Neural cell (in vitro differentiated cells): ENCODE data around the gene RIOK1. TPM values are rescaled to one million over a fixed set of nuclear protein-coding genes. Genes with fewer than 3 reads are reported as not detected.
A peak's percentile ranks its signal among the peaks of the same experiment; 100 is the strongest.

Experiments
- H2AFZ ChIP-seq: fragments of 200-600, 300-800 bp; sonication (generic), shearing (Covaris generic); 2 replicates; pipeline ENCODE4 v1.6.0; 2014; ENCODE audit warnings: low read depth, mild to moderate bottlenecking, antibody characterized with exemption, low read length, moderate library complexity
- H3F3A ChIP-seq: fragments of 200-600 bp; shearing (Covaris generic); 2 replicates; pipeline ENCODE4 v1.6.1; 2016; ENCODE audit warnings: mild to moderate bottlenecking, moderate library complexity, mixed read lengths, antibody characterized with exemption, low read length; ENCODE audit not compliant: insufficient read depth, poor library complexity, severe bottlenecking
- H3K27ac ChIP-seq: fragments of 200-600, 300-800 bp; sonication (generic), shearing (Covaris generic); 2 replicates; pipeline ENCODE4 v1.5.1; 2014; ENCODE audit warnings: mild to moderate bottlenecking, low read length, moderate library complexity
- H3K27me3 ChIP-seq: fragments of 300-800, 200-600 bp; sonication (generic), shearing (Covaris generic); 2 replicates; pipeline ENCODE4 v1.6.0; 2014; ENCODE audit warnings: mild to moderate bottlenecking, low read depth, low read length, moderate library complexity; ENCODE audit not compliant: insufficient read depth
- H3K36me3 ChIP-seq: fragments of 300-800, 200-600 bp; sonication (generic), shearing (Covaris generic); 2 replicates; pipeline ENCODE4 v1.5.1; 2014; ENCODE audit warnings: mild to moderate bottlenecking, antibody characterized with exemption, low read length, moderate library complexity; ENCODE audit not compliant: insufficient read depth
- H3K4me2 ChIP-seq: fragments of 300-800, 200-600 bp; sonication (generic), shearing (Covaris generic); 2 replicates; pipeline ENCODE4 v1.6.0; 2014; ENCODE audit warnings: mild to moderate bottlenecking, low read length
- H3K4me3 ChIP-seq: fragments of 300-800, 200-600 bp; sonication (generic), shearing (Covaris generic); 2 replicates; pipeline ENCODE4 v1.5.1; 2014; ENCODE audit warnings: mild to moderate bottlenecking, low read length, moderate library complexity
- H3K79me2 ChIP-seq: fragments of 200-600 bp; shearing (Covaris generic); replicated peaks from 2 replicates; pipeline ENCODE4 v1.6.0; 2014; ENCODE audit warnings: mild to moderate bottlenecking, low read length, moderate library complexity; ENCODE audit not compliant: insufficient read depth
- H3K9ac ChIP-seq: fragments of 300-800, 200-600 bp; sonication (generic), shearing (Covaris generic); 2 replicates; pipeline ENCODE4 v1.6.1; 2016; ENCODE audit warnings: mild to moderate bottlenecking, low read length, mixed read lengths
- H3K9me2 ChIP-seq: fragments of 200-600 bp; shearing (Covaris generic); 2 replicates; pipeline ENCODE4 v1.6.1; 2016; ENCODE audit warnings: mild to moderate bottlenecking, low read length, mixed read lengths; ENCODE audit not compliant: insufficient read depth
- H3K9me3 ChIP-seq: fragments of 200-600, 300-800 bp; sonication (generic), shearing (Covaris generic); 2 replicates; pipeline ENCODE4 v1.6.1; 2016; ENCODE audit warnings: mild to moderate bottlenecking, mixed run types, low read length, moderate library complexity, mixed read lengths
- H4K20me1 ChIP-seq: fragments of 200-600 bp; shearing (Covaris generic); 2 replicates; pipeline ENCODE4 v1.6.1; 2016; ENCODE audit warnings: mild to moderate bottlenecking, mixed run types; ENCODE audit not compliant: insufficient read depth
- EP300 ChIP-seq: fragments of 450-650 bp; conservative IDR thresholded peaks from 2 replicates; pipeline ENCODE4 v1.6.1; 2014; ENCODE audit warnings: antibody characterized with exemption, mild to moderate bottlenecking, moderate library complexity; ENCODE audit not compliant: poor library complexity, severe bottlenecking
- EZH2 ChIP-seq: fragments of 200-600, 300-800 bp; shearing (Covaris generic), sonication (generic); IDR thresholded peaks from 2 replicates; pipeline ENCODE4 v1.6.1; 2014; ENCODE audit warnings: antibody characterized with exemption, low read length, borderline replicate concordance, mild to moderate bottlenecking; ENCODE audit not compliant: insufficient read depth, poor library complexity, severe bottlenecking
- MXI1 ChIP-seq: fragments of 450-650 bp; conservative IDR thresholded peaks from 2 replicates; pipeline ENCODE4 v1.6.1; 2014; ENCODE audit warnings: antibody characterized with exemption, mild to moderate bottlenecking; ENCODE audit not compliant: poor library complexity, severe bottlenecking
- POLR2AphosphoS5 ChIP-seq: IDR thresholded peaks from 2 replicates; pipeline ENCODE4 v1.6.1; 2012
- RAD21 ChIP-seq: fragments of 450-650 bp; conservative IDR thresholded peaks from 2 replicates; pipeline ENCODE4 v1.6.1; 2014; ENCODE audit warnings: antibody characterized with exemption, mild to moderate bottlenecking, moderate library complexity
- SMC3 ChIP-seq: fragments of 450-650 bp; conservative IDR thresholded peaks from 2 replicates; pipeline ENCODE4 v1.6.1; 2014; ENCODE audit warnings: antibody characterized with exemption, mild to moderate bottlenecking, moderate library complexity; ENCODE audit not compliant: poor library complexity
- TAF1 ChIP-seq: IDR thresholded peaks from 2 replicates; pipeline ENCODE4 v1.6.1; 2012; ENCODE audit warnings: low read depth
- polyA plus RNA-seq: library from polyadenylated mRNA; depleted of rRNA; stranded (reverse); fragments of >200 nt; gene quantifications from 2 replicates; pipeline ENCODE4 v1.2.3, GENCODE V29; 2014
- TF ChIP-seq, protein P1 (sequence below): IDR thresholded peaks from 2 replicates; pipeline ENCODE4 v1.6.1; 2012; ENCODE audit warnings: borderline replicate concordance
- TF ChIP-seq, protein P2 (sequence below): fragments of 450-650 bp; IDR thresholded peaks from 2 replicates; pipeline ENCODE4 v1.5.1; 2014; ENCODE audit warnings: antibody characterized with exemption, mild to moderate bottlenecking, moderate library complexity; ENCODE audit not compliant: poor library complexity, severe bottlenecking

Gene RIOK1
- polyA plus RNA-seq, 1 donor from 2014 or later = 27.4 TPM

GRCh38 chr6:7391151-7391550 lies 1.5 kb downstream of the RIOK1 start:
- H3K9me2 ChIP-seq = no peaks in the 10 kb centered on the region
- peak overlapping the region; percentile 76 for H3K4me2 ChIP-seq
- no peaks in the 10 kb centered on the region for H4K20me1 ChIP-seq
- H3K4me3 ChIP-seq = peak overlapping the region; percentile 87
- H3K9ac ChIP-seq = no peak overlapping the region
- peaks cover 6% of the 10 kb centered on the region for H3K79me2 ChIP-seq
- no peaks in the 10 kb centered on the region for H3K36me3 ChIP-seq
- no peaks in the 10 kb centered on the region for H3F3A ChIP-seq
- no peaks in the 10 kb centered on the region for H3K9me3 ChIP-seq
- H3K27me3 ChIP-seq = no peaks in the 10 kb centered on the region
- TF ChIP-seq POLR2AphosphoS5 (no peak), TAF1 (no peak), RAD21 (no peak), EZH2 (no peak), SMC3 (no peak)
- H2AFZ ChIP-seq = no peak overlapping the region
- no peak overlapping the region for H3K27ac ChIP-seq

- TF ChIP-seq, protein P1, sequence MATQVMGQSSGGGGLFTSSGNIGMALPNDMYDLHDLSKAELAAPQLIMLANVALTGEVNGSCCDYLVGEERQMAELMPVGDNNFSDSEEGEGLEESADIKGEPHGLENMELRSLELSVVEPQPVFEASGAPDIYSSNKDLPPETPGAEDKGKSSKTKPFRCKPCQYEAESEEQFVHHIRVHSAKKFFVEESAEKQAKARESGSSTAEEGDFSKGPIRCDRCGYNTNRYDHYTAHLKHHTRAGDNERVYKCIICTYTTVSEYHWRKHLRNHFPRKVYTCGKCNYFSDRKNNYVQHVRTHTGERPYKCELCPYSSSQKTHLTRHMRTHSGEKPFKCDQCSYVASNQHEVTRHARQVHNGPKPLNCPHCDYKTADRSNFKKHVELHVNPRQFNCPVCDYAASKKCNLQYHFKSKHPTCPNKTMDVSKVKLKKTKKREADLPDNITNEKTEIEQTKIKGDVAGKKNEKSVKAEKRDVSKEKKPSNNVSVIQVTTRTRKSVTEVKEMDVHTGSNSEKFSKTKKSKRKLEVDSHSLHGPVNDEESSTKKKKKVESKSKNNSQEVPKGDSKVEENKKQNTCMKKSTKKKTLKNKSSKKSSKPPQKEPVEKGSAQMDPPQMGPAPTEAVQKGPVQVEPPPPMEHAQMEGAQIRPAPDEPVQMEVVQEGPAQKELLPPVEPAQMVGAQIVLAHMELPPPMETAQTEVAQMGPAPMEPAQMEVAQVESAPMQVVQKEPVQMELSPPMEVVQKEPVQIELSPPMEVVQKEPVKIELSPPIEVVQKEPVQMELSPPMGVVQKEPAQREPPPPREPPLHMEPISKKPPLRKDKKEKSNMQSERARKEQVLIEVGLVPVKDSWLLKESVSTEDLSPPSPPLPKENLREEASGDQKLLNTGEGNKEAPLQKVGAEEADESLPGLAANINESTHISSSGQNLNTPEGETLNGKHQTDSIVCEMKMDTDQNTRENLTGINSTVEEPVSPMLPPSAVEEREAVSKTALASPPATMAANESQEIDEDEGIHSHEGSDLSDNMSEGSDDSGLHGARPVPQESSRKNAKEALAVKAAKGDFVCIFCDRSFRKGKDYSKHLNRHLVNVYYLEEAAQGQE = no peak
- no peak for TF ChIP-seq RAD21
- no peak for TF ChIP-seq POLR2AphosphoS5
- no peak for TF ChIP-seq EZH2
- TF ChIP-seq EP300 = no peak
- no peak for TF ChIP-seq TAF1
- TF ChIP-seq, protein P2, sequence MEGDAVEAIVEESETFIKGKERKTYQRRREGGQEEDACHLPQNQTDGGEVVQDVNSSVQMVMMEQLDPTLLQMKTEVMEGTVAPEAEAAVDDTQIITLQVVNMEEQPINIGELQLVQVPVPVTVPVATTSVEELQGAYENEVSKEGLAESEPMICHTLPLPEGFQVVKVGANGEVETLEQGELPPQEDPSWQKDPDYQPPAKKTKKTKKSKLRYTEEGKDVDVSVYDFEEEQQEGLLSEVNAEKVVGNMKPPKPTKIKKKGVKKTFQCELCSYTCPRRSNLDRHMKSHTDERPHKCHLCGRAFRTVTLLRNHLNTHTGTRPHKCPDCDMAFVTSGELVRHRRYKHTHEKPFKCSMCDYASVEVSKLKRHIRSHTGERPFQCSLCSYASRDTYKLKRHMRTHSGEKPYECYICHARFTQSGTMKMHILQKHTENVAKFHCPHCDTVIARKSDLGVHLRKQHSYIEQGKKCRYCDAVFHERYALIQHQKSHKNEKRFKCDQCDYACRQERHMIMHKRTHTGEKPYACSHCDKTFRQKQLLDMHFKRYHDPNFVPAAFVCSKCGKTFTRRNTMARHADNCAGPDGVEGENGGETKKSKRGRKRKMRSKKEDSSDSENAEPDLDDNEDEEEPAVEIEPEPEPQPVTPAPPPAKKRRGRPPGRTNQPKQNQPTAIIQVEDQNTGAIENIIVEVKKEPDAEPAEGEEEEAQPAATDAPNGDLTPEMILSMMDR = no peak
- TF ChIP-seq SMC3 = no peak
- TF ChIP-seq MXI1 = no peak
- Histone ChIP-seq H4K20me1 (no peaks in the 10 kb centered on the region), H3K9me3 (no peaks in the 10 kb centered on the region), H3K9me2 (no peaks in the 10 kb centered on the region), H3K9ac (no peak overlapping the region), H3F3A (no peaks in the 10 kb centered on the region), H3K27me3 (no peaks in the 10 kb centered on the region), H2AFZ (no peak overlapping the region), H3K27ac (no peak overlapping the region), H3K36me3 (no peaks in the 10 kb centered on the region), H3K4me3 (no peak overlapping the region), H3K79me2 (peaks cover 6% of the 10 kb centered on the region), H3K4me2 (no peak overlapping the region)
Measured at GRCh38 chr6:7392402-7392801, 2.8 kb downstream of the RIOK1 start.

GRCh38 chr6:7401075-7401474 lies 11.5 kb downstream of the RIOK1 start:
- no peak overlapping the region for H3K4me2 ChIP-seq

More at GRCh38 chr6:7401075-7401474, 11.5 kb downstream of the RIOK1 start:
- no peak overlapping the region for H2AFZ ChIP-seq
- no peak overlapping the region for H3K9ac ChIP-seq
- TF ChIP-seq MXI1 (no peak), EZH2 (no peak), SMC3 (no peak), EP300 (no peak), RAD21 (no peak), TAF1 (no peak), POLR2AphosphoS5 (no peak)
- TF ChIP-seq, protein P1 = no peak
- TF ChIP-seq, protein P2 = no peak
- H3K9me2 ChIP-seq = no peaks in the 10 kb centered on the region
- H3K79me2 ChIP-seq = no peaks in the 10 kb centered on the region
- no peak overlapping the region for H3K27ac ChIP-seq
- H4K20me1 ChIP-seq = no peaks in the 10 kb centered on the region
- peaks cover 8% of the 10 kb centered on the region for H3K36me3 ChIP-seq
- H3K4me3 ChIP-seq = no peak overlapping the region
- no peaks in the 10 kb centered on the region for H3K27me3 ChIP-seq
- no peaks in the 10 kb centered on the region for H3F3A ChIP-seq
- no peaks in the 10 kb centered on the region for H3K9me3 ChIP-seq
